AG09309 (cell line): ENCODE results near the gene CTTNBP2.

ENCODE experiments used
- DNase-seq: peaks from one replicate; pipeline ENCODE4 v3.0.0-alpha.2; 2010; ENCODE audit warnings: low read depth
- H3K4me3 ChIP-seq: 2 replicates; pipeline ENCODE4 v1.5.1; 2011; ENCODE audit warnings: mild to moderate bottlenecking, low read depth, low read length, moderate library complexity; ENCODE audit not compliant: control insufficient read depth
- TF ChIP-seq, protein P1 (sequence below): IDR thresholded peaks from 2 replicates; pipeline ENCODE4 v1.5.1; 2011; ENCODE audit warnings: mild to moderate bottlenecking, low read depth, low read length, inconsistent platforms; ENCODE audit not compliant: insufficient read depth, control insufficient read depth; ENCODE audit errors: missing control alignments

Gene CTTNBP2

GRCh38 chr7:117858712-117859111 lies 14.5 kb downstream of the CTTNBP2 start:
- H3K4me3 ChIP-seq = no peak overlapping the region
- TF ChIP-seq, protein P1, sequence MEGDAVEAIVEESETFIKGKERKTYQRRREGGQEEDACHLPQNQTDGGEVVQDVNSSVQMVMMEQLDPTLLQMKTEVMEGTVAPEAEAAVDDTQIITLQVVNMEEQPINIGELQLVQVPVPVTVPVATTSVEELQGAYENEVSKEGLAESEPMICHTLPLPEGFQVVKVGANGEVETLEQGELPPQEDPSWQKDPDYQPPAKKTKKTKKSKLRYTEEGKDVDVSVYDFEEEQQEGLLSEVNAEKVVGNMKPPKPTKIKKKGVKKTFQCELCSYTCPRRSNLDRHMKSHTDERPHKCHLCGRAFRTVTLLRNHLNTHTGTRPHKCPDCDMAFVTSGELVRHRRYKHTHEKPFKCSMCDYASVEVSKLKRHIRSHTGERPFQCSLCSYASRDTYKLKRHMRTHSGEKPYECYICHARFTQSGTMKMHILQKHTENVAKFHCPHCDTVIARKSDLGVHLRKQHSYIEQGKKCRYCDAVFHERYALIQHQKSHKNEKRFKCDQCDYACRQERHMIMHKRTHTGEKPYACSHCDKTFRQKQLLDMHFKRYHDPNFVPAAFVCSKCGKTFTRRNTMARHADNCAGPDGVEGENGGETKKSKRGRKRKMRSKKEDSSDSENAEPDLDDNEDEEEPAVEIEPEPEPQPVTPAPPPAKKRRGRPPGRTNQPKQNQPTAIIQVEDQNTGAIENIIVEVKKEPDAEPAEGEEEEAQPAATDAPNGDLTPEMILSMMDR = no peak
- no peak for DNase-seq

DNA sequence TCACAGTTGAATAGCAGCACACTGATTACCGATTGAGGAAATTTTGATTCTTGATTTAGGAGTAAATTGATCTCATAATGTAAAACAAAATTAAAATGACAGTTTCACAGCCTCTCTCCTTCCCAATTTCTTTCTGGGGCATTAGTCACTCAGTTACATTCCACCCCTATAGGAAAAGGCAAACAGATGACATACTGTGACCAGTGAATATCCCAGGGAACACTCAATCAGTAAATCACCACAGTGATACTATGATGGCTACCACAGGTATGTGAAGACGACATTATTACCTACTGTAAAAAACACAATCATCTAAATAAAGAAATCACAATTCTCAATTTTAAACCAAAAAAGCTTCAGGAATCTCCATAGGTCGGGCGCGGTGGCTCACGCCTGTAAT lies 15.5 kb downstream of the CTTNBP2 start:
- no peak overlapping the region for H3K4me3 ChIP-seq
- no peak for DNase-seq
- TF ChIP-seq, protein P1 = no peak

GRCh38 chr7:117856196-117856595 lies 17.0 kb downstream of the CTTNBP2 start:
- H3K4me3 ChIP-seq = no peak overlapping the region
- DNase-seq = no peak
- TF ChIP-seq, protein P1 = no peak

- no peak for DNase-seq
- H3K4me3 ChIP-seq = no peak overlapping the region
- TF ChIP-seq, protein P1 = no peak
Observed at GRCh38 chr7:117854186-117854585, 19.1 kb downstream of the CTTNBP2 start.

DNA sequence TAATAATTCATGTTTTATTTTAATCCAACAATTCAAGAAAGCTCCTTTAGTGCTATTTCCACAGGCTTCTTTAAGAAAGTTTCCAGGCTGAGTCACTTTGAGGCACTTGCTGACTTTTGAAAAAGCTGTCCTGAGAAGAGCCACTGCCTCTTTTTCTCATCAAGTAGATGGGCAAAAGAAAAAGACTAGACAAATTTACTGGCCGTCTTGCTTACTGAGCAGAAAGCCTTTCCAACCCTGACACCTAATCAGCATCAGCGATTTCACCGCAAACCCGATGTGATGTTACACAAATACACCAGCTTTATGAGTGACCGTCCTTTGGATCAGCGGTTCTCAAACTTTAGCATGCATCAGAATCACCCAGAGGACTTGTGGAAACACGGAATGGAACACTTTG lies 24.3 kb downstream of the CTTNBP2 start:
- TF ChIP-seq, protein P1 = no peak
- no peak for DNase-seq

DNA sequence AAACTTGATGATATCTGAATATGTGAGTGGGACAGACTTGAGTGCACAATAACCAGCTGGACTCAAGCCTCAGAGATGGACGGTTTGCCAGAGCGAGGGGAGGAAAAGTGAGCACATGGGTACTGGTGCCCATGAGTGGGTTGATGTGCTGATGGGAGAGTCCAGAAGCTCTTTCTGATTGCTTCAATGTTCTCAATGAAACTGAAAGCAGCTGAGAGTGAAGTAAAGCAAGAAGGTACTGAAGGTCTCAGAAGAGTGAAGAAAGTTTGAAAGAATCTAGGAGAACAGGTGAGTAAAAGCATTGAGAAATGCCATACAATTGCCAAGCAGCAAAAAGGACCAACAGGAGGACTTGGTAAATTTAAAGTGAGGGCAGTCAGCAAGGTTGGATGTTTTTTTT lies 28.6 kb downstream of the CTTNBP2 start:
- TF ChIP-seq, protein P1 = no peak
- H3K4me3 ChIP-seq = no peak overlapping the region
- no peak for DNase-seq

More for the DNA sequence above, 24.3 kb downstream of the CTTNBP2 start:
- H3K4me3 ChIP-seq = no peak overlapping the region

- H3K4me3 ChIP-seq = no peak overlapping the region
- no peak for DNase-seq
- TF ChIP-seq, protein P1 = no peak
Observed at GRCh38 chr7:117841611-117842010, 31.6 kb downstream of the CTTNBP2 start.
